Measurements from ENCODE around the gene DNLZ.

- TF ChIP-seq REST (IDR thresholded peaks at IDR 0.05; ENCODE audit: low read depth, low read length) = no peak
- no peak for TF ChIP-seq CTCF (IDR thresholded peaks at IDR 0.05 in 2 of 3, conservative IDR thresholded peaks at IDR 0.05 in 1 of 3; ENCODE audit: control insufficient read depth in 2 of 3, extremely low read depth in 1 of 3, insufficient read depth in 1 of 3, low read depth in 3 of 3, low read length in 3 of 3)
- TF ChIP-seq SIX5 (IDR thresholded peaks at IDR 0.05; ENCODE audit: low read depth, low read length, severe bottlenecking) = no peak
- no peak for TF ChIP-seq TBL1XR1 (IDR thresholded peaks at IDR 0.05; ENCODE audit: low read depth, low read length)
- TF ChIP-seq SP1 (IDR thresholded peaks at IDR 0.05; ENCODE audit: low read depth, low read length) = no peak
- no peak for TF ChIP-seq ATF2 (IDR thresholded peaks at IDR 0.05; ENCODE audit: low read length)
- no peak for TF ChIP-seq RAD21 (IDR thresholded peaks at IDR 0.05; ENCODE audit: insufficient read depth, low read depth, low read length)
Measured at GRCh38 chr9:136338511-136338910, 25.0 kb downstream of the DNLZ start.

All from GM12878 (cell line).